CD4-positive, alpha-beta T cell treated with Interleukin-2 at 100 ng/mL for 4 hours (primary cell): ENCODE data around the gene MID1.

Experiments used
- DNase-seq: peaks from one replicate; pipeline ENCODE4 v3.0.0-alpha.2; 2020; ENCODE audit warnings: low spot score

Gene MID1

DNA sequence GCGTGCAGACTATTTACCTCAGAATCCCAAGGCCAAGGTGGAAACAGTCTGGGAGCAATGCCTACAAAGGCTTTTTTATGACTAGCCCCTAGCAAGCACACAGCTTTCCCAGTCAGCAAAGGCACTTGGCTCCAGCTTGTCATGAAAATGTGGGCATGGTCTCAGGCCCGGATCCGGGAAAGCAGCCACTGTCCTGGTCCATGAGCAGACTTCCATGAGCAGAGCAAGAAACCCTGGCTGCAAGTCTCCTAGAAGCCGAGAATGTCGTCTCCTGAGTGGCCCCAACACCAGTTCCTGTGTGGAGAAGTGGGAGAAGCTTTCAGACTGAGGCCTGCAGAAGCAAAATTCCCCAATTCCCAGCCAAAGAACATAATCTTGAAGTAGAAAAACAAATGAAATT, 190.5 kb downstream of the MID1 start:
- DNase-seq: no peak

DNA sequence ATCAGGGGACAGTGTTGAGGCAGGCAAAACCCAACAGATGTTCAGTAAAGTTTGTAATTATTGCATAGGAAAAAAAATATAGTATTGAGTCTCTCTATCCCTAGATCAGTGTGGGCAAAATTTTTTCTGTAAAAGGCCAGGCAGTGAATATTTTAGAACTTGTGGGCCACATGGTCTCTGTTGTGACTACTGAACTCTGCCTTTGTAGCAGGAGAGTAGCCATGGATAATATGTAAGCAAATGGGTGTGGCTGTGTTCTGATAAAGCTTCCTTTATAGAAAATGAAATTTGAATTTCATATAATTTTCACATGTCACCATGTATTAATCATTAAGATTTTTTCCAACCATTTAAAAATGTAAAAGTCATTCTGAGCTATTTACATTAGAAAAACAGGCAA, 193.1 kb downstream of the MID1 start:
- no peak for DNase-seq

DNA sequence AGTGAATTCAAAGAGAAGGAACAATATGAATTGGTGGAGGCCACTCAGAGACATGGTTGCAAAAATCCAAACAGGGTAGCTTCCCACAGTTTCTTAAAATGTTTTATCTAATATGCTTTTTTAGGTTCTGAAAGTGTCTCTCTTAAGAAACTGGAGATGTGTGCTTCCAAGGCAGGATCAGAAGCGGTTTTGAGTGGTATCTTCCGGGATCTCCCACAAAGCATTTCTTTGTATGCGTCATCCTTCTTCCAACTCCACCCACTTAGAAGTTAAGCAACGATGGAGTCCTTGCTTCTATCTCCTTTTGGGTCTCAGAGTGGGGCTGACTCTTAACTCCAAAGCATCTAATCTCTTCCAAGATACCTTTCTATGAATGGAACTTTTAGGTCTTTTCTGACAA, 196.7 kb downstream of the MID1 start:
- DNase-seq: no peak

DNA sequence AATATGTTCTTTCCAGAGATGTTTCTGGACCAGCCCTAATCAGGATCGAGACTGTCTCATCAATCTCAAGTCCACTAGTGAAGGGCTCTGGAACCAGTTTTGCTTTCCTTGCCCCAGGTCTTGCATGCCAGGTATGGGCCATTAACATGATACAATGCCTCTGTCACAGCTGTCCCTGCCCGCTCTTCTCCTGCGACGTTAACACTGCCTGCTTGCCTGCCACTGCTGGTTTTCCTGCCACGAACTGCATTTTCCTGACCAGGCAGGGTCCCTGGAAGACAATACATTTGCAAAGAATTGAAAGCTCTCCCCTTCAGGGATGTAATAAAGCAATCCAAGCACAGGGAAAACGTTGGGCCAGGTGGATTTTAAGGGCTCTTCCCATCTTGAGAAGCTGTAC, 200.3 kb downstream of the MID1 start:
- no peak for DNase-seq

DNA sequence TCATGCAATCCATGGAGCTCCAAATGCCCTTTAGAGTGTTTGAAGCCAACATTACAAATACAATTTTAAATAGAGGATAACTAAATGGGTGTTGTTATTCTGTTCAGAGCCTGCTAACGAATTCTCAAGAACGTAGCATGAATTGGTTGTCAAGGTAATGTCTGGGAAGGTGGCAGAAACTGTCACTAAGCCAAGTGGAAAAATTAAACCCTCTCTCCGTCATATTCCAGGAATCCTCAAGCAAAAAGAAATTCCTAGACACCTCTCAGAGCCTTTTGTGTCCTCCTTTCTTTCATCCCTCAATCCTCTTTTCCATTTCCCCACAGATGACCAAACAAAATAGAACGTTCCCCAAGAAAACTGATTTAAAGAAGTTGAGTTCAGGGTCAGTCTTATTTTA, 204.0 kb downstream of the MID1 start:
- DNase-seq: no peak

DNA sequence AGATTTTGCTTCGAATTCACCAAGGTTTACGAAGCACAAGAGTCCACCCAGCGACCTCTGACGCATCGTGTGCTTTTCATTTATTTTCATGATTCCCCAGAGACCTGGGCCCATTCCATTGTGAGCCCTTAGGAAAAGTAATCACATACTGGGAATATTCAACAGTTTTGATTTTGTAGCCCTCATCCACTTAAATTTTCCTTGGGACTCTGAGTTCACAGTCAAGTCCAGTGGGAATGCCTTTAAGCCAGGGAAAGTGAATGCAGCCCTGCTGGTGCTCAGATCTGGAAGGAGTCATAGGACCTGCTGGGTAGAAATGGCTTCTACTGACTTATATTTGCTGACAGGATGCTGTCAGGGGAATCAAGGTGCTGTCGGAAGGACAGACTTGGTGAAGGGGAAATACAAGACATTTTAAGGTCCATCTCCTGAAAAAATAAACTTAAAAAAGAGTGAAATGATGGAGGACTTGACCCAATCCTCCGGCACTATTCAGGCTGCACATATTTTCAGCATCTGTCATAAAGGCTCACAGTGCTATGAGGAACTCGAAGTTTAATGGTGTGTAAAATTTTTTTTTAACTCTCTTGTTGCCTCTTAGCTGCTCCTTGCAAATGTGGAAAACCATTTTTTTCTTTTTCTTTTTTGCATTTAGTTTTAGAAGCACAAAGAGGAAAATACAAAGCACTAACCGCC, 204.9 kb downstream of the MID1 start:
- DNase-seq: no peak

DNA sequence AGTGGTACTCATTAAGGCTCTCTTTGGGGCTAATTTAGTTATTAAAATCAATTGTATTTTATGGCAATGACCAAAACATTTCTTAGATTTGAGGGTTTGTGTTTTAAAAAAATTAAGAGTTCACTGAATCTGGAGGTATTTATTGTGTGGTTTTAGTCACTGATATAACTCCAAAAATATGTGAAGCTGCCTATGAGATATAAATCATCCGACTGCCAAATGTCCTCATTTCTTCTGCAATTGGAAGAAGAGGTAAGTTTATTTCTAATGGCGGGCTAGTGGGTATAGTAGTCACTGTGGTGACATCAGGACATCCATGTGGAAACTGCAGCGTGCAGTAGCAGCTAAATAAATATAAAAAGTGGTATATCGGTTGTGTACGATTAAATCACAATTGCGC, 205.5 kb downstream of the MID1 start:
- DNase-seq: no peak

DNA sequence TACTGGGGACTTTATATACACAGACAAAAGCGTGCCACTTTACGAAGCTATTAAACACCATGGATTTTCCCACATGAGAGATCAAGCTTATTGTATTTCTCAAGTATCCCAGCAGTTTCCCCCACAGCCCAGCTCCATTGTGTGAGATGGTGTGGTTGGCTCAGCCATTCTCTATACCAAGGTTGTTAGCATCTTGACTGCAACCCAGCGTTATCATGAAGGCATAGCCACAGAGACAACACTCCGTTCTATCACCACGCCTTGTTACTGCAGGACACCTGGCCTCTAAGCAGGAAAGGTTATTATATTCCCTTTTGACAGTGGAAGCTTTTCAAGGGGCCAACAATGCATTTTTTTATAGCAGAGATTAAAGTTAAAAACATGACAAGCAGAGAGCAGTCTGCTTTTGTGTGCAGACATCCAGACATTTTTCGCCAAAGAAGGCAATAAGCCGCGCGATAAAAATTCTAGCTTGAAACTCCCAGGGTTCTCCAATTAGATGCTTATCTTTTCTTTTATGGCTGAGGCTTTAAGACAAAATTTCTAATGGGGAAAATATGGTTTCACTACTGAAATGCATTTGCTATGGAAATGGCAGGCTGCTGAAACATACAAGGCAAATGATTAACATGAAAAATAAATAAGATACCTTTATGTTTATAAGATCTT, 206.1 kb downstream of the MID1 start:
- DNase-seq: no peak

DNA sequence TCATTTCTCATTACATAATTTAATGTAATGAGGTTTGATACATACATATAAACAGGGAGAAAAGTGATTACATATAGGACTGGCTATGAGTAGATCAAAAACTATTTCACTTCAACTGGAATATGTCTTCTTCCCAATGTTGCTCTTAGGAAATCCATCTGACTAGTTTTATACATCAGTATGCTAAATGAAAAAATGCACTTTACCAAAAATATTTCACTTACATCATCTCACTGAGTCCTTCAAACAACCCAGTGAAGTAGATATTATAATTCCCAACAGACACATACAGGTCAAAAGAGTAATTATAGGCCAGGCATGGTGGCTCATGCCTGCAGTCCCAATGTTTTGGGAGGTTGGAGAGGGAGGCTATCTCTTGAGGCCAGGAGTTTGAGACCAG, 215.9 kb downstream of the MID1 start:
- no peak for DNase-seq

DNA sequence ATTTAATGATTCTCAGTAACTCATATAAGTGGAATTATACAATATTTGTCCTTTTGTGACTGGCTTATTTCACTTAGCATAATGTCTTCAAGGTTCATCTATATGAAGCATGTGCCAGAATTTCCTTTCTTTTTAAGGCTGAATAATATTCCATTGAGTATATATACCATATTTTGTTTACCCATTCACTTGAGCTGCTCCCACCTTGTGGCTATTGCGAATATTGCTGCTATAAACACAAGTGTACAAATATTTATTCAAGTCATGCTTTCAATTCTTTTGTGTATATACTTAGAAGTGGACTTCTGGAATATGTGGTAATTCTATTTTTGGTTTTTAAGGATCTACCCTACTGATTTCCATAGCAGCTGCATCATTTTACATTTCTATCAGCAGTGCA, 219.1 kb downstream of the MID1 start:
- DNase-seq: no peak

DNA sequence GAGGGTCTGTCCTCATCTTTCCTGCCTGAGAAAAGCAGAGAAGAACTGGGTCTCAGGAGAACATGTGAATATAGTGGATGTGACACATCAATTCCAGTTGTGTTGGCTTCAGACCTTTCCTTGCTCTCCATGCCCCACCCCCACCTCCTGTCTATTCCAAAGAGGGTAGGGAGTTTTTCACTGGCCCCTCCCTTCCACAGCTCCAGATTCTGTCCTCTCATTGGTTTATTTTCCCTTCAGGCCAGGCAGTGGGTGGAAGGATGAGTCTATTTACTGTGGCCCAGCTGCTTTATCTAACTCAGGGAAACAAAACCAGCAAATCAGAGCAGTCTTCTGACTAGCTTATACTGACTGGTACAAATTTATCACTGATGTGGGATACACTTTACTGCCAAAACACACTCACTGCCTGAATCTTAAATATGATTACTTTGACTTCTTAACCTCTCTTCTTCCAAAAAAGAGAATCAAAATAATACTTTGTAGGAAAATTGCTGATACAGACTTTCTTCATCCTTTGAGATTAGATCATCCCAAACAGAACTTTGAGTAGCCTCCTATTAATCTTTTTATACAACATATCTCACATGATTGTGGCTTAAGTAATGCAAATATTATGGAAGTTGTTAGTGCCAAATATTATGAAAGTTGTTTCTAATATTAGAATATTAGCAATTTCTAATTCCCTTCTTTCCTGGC, 221.2 kb downstream of the MID1 start:
- DNase-seq: no peak

DNA sequence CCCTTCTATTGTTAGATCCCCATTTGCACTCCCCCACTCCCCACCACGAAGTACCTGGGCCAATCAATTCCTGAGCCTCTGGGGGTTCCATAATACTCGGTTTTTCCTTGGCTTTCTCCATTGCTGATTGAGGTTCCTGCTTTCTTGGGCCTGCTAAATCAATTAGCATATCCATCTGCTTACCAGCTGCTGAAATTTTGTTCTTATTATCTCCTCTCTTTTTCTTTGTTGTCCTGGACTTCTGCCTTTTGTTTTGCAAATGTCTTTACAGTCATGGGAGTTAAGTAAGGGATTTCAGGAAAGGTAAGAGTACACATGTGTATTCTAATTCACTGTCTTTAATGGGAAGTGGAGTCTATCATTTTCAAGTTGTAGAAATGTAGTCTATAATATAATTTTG, 222.2 kb downstream of the MID1 start:
- no peak for DNase-seq

DNA sequence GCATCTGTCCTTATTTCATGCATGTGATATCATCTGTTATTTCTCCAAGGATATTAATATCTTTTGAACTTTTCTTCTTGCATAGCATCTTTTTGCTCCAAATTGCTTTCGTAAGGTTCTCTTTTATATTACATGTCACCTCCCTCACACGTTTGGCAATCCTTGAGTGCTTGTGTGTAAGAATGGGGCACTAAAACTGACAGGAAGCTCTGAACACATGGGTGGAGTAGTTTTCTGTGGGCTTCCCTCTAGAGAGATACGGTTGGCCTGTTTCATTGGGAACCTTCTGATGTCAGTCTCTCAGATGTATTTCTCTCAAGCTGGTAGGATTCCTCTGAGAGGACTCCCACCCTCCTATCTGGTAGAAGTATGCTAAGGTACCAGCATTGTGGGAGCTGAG, 223.0 kb downstream of the MID1 start:
- DNase-seq: no peak

DNA sequence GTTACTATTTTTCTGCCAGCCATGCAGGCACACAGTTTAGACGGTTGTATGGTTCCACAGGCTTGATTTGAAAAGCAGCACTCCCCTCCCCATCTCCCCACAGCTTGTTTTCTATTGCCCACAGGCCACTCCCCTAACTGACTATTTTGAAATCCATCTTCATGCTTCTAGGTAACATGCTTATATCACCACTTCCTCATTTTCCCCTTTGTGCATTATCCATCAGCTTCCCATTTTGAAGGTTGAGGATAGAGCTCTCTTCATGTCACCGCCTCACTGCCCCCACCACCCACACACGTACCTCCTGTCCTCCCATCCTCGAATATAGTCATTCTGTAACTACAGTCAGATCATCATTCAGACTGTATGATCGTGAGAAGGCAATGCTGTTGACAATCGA, 224.7 kb downstream of the MID1 start:
- no peak for DNase-seq
